Activated T-helper 1 cell treated with anti-CD3 and anti-CD28 coated beads, Interleukin-12 subunit alpha, Interleukin-12 subunit beta, Interleukin-2, Interleukin-4 antibody, amounts not matched to agents 30 ng/mL and 10 ng/mL and 1 ng/mL, durations not matched to agents 14 hours and 24 hours and 36 hours (primary cell): ENCODE data around the gene MED26. TPM values are rescaled to one million over a fixed set of nuclear protein-coding genes. Genes with fewer than 3 reads are reported as not detected.
A peak's percentile ranks its signal among the peaks of the same experiment; 100 is the strongest.

ENCODE experiments used
- DNase-seq: peaks from one replicate; pipeline ENCODE4 v3.0.0; 2021; ENCODE audit warnings: low spot score
- H3K27ac Mint-ChIP-seq: one replicate; pipeline ENCODE4 v1.8.0; 2021; ENCODE audit warnings: mild to moderate bottlenecking, mixed read lengths
- H3K27me3 Mint-ChIP-seq: one replicate; pipeline ENCODE4 v1.8.0; 2022; ENCODE audit warnings: mild to moderate bottlenecking, moderate library complexity, mixed read lengths; ENCODE audit not compliant: insufficient read depth
- H3K36me3 Mint-ChIP-seq: one replicate; pipeline ENCODE4 v1.8.0; 2021; ENCODE audit warnings: low read depth, mixed read lengths
- H3K4me1 Mint-ChIP-seq: one replicate; pipeline ENCODE4 v1.8.0; 2021; ENCODE audit warnings: low read depth, mixed read lengths
- H3K4me3 Mint-ChIP-seq: one replicate; pipeline ENCODE4 v1.8.0; 2021; ENCODE audit warnings: mild to moderate bottlenecking, moderate library complexity, mixed read lengths
- H3K9me3 Mint-ChIP-seq: one replicate; pipeline ENCODE4 v1.8.0; 2021; ENCODE audit warnings: mixed read lengths
- intact Hi-C: fragments of 100-400 bp; cut with micrococcal nuclease; formaldehyde crosslinking; loops from one replicate; pipeline ENCODE4 v1.15.1; 2024
- total RNA-seq: library from RNA; stranded (reverse); gene quantifications from 2 replicates; pipeline ENCODE4 v1.2.3, GENCODE V29; 2022

The MED26 gene
- total RNA-seq, 1 donor from 2014 or later, result 14.9 TPM

- Mint-ChIP-seq H3K9me3 (no peaks in the 10 kb centered on the region), H3K4me3 (no peak overlapping the region), H3K36me3 (peaks cover 34% of the 10 kb centered on the region), H3K27me3 (no peaks in the 10 kb centered on the region), H3K4me1 (no peaks in the 10 kb centered on the region), H3K27ac (no peak overlapping the region)
- no peak for DNase-seq
- intact Hi-C loops, result no loop called here
These were observed 97.2 kb downstream of the MED26 start for GRCh38 chr19:16530540-16531379.

- DNase-seq, result no peak
- no peak overlapping the region for H3K4me3 Mint-ChIP-seq
- intact Hi-C loops, result no loop called here
- no peaks in the 10 kb centered on the region for H3K4me1 Mint-ChIP-seq
- H3K36me3 Mint-ChIP-seq, result peaks cover 33% of the 10 kb centered on the region
- no peaks in the 10 kb centered on the region for H3K27me3 Mint-ChIP-seq
- no peak overlapping the region for H3K27ac Mint-ChIP-seq
- H3K9me3 Mint-ChIP-seq, result no peaks in the 10 kb centered on the region
These were observed 98.4 kb downstream of the MED26 start for GRCh38 chr19:16529466-16530144.

DNA sequence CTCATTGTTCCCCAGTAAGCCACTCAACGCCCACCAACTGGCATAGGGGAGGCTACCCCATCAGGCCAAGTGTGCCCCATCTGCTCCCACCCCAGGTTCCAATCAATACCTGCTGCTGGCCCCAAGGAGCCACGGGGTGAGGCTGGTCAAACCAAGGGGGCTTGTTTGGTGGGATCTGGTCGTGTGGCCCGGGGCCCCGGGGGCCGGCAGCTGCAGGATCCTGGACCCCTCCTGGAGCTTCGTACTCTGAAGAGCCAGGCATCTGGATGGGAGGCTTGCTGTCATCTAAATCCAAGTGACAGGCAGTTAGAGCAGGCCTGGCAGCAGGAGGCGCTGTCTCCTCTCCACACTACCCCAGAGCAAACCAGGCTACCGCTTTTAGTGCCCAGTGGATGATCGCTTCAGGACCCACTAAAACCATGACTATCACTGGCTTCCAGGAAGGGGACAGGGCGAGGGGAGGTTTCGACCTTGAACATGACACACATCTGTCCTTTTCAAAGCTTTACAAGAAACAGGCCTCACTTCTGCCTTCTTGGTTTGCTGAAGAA is 100.0 kb downstream of the MED26 start:
- no peaks in the 10 kb centered on the region for H3K4me1 Mint-ChIP-seq
- H3K4me3 Mint-ChIP-seq, result no peak overlapping the region
- DNase-seq, result peak; percentile 20
- intact Hi-C loops, result no loop called here
- H3K36me3 Mint-ChIP-seq, result peaks cover 39% of the 10 kb centered on the region
- H3K27me3 Mint-ChIP-seq, result no peaks in the 10 kb centered on the region
- H3K9me3 Mint-ChIP-seq, result no peaks in the 10 kb centered on the region
- no peak overlapping the region for H3K27ac Mint-ChIP-seq

GRCh38 chr19:16527334-16527935 is 100.6 kb downstream of the MED26 start:
- no peak for DNase-seq
- no peak overlapping the region for H3K27ac Mint-ChIP-seq
- no peaks in the 10 kb centered on the region for H3K4me1 Mint-ChIP-seq
- H3K9me3 Mint-ChIP-seq, result no peaks in the 10 kb centered on the region
- H3K36me3 Mint-ChIP-seq, result peaks cover 44% of the 10 kb centered on the region
- no peaks in the 10 kb centered on the region for H3K27me3 Mint-ChIP-seq
- no peak overlapping the region for H3K4me3 Mint-ChIP-seq
- intact Hi-C loops, result no loop called here

GRCh38 chr19:16525751-16526481 is 102.1 kb downstream of the MED26 start:
- H3K9me3 Mint-ChIP-seq, result no peaks in the 10 kb centered on the region
- H3K4me1 Mint-ChIP-seq, result no peaks in the 10 kb centered on the region
- no peak overlapping the region for H3K4me3 Mint-ChIP-seq
- no peak for DNase-seq
- intact Hi-C loops, result no loop called here
- no peaks in the 10 kb centered on the region for H3K27me3 Mint-ChIP-seq
- H3K27ac Mint-ChIP-seq, result no peak overlapping the region
- H3K36me3 Mint-ChIP-seq, result peaks cover 39% of the 10 kb centered on the region

DNA sequence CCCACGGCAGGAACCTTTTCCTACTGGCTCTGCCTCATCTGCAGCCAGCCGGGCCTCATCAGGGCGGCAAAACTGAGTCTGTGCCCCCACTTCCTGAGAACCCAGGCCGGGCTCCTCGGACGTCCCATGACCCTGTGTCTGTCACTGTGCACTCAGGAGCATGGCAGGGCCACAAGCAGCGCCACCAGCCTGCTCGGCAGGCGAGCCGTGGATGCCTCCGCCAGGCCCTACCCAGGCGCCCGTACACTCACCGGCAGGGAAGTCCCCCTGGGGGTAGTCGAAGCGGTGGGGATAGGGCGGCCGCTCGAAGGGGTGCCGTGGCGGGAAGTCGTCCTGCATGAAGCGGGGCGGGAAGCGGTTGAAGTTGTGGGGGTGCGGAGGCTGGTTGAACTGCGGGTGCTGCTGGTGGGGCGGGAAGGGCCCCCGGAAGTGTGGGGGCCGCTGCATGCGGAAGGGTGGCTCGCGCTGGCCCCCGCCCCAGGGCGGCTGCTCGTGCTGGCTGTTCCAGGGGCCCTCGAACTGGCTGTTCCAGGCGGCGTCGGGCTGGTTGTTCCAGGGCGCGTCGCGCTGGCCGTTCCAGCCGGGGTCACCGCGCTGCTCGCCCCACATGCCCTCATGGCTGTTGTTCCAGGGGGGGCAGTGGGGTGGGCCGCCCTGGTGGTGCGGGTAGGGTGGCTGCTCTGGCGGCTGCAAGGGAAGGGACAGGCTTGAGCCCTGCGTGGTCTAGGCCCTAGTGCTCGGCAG is 102.8 kb downstream of the MED26 start:
- no peak for DNase-seq
- Mint-ChIP-seq H3K9me3 (no peaks in the 10 kb centered on the region), H3K4me1 (no peaks in the 10 kb centered on the region), H3K36me3 (peaks cover 41% of the 10 kb centered on the region), H3K4me3 (no peak overlapping the region), H3K27me3 (no peaks in the 10 kb centered on the region), H3K27ac (no peak overlapping the region)
- intact Hi-C loops, result no loop called here

Other genes with a start within 250 kb of the MED26 start
- 39.6 and 41.4 TPM in 2 replicates for gene EPS15L1, start 156.2 kb downstream of the MED26 start, total RNA-seq
- not detected in 2 replicates for gene CALR3, start 132.0 kb downstream of the MED26 start, total RNA-seq
- gene C19orf44, start 131.8 kb downstream of the MED26 start, total RNA-seq, result 4.4 and 5.6 TPM in 2 replicates
- gene CHERP, start 85.8 kb downstream of the MED26 start, total RNA-seq, result 84.3 and 92.0 TPM in 2 replicates
- gene SLC35E1, start 55.8 kb downstream of the MED26 start, total RNA-seq, result 60.4 and 61.7 TPM in 2 replicates
- gene SMIM7, start 31.9 kb upstream of the MED26 start, total RNA-seq, result 69.3 and 72.7 TPM in 2 replicates
- 0.69 and 0.78 TPM in 2 replicates for gene TMEM38A, start 32.9 kb upstream of the MED26 start, total RNA-seq
- not detected in 2 replicates for gene NWD1, start 91.6 kb upstream of the MED26 start, total RNA-seq
- gene SIN3B, start 201.2 kb upstream of the MED26 start, total RNA-seq, result 44.6 and 45.1 TPM in 2 replicates